Thyroid gland (tissue), 4 donors: ENCODE data around the gene RNGTT.
"Not testable (repeated sequence)": the region's sequence is repeated elsewhere in the genome, so short reads cannot be mapped to it uniquely, and the experiment has no call there.

Experiments
- POLR2A ChIP-seq, 2 donors: fragments of 450-650 bp; IDR thresholded peaks; one replicate each; pipeline ENCODE4 v1.6.1; 2017; ENCODE audit warnings: antibody characterized with exemption in 2 of 2, mild to moderate bottlenecking in 2 of 2, moderate library complexity in 1 of 2
- TF ChIP-seq, protein P1 (sequence below), 6 experiments: fragments of 200-600 bp in 3 of 6; fragments of 450-650 bp in 3 of 6; sonication (generic) in 3 of 6; IDR thresholded peaks; one replicate each; pipeline ENCODE4 v1.5.1; 2016 to 2019; ENCODE audit warnings: antibody characterized with exemption in 6 of 6, mild to moderate bottlenecking in 2 of 6, inconsistent platforms in 1 of 6, moderate library complexity in 1 of 6

DNA sequence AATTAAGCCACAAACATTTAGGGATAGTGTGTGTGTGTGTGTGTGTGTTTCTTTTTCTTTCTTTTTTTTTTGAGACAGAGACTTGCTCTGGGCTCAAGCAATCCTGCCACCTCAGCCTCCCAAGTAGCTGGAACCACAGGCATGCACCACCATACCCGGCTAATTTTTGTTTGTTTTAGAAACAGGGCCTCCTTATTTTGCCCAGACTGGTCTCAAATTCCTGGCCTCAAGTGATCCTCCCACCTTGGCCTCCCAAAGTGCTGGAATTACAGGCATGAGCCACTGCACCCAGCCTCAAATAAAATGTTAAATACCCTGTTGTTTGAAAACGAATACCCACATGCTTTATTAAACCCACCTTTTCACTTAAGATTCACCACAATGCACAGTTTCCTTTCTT is 195.3 kb downstream of the RNGTT start:
- TF ChIP-seq, protein P1, sequence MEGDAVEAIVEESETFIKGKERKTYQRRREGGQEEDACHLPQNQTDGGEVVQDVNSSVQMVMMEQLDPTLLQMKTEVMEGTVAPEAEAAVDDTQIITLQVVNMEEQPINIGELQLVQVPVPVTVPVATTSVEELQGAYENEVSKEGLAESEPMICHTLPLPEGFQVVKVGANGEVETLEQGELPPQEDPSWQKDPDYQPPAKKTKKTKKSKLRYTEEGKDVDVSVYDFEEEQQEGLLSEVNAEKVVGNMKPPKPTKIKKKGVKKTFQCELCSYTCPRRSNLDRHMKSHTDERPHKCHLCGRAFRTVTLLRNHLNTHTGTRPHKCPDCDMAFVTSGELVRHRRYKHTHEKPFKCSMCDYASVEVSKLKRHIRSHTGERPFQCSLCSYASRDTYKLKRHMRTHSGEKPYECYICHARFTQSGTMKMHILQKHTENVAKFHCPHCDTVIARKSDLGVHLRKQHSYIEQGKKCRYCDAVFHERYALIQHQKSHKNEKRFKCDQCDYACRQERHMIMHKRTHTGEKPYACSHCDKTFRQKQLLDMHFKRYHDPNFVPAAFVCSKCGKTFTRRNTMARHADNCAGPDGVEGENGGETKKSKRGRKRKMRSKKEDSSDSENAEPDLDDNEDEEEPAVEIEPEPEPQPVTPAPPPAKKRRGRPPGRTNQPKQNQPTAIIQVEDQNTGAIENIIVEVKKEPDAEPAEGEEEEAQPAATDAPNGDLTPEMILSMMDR (IDR thresholded peaks at IDR 0.05) = not testable (repeated sequence)
- TF ChIP-seq POLR2A (IDR thresholded peaks at IDR 0.05) = not testable (repeated sequence)
